ENCODE measurements around the gene WWOX. TPM values are rescaled to one million over a fixed set of nuclear protein-coding genes. Genes with fewer than 3 reads are reported as not detected.

The WWOX gene
- total and polyA plus RNA-seq, 2 of the 4 experiments (the other 2 are of a cell fraction): 2.7 to 5.4 TPM

DNA sequence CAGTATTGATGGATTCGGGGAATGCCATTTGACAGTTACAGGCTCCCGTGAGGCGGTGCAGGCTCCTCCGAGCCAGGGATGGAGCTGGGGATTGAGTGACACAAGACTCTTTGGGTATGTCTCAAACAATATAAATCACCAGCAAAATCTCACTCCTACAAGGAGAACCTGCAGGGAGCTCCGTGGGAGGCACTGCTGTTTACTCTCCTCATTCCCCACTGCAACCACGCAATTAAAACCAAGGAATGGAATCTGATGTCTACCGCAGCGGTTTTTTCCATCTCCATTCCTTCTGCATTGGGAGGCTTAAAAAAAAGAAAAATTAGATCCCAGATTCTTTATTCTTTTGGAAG, 157.9 kb downstream of the WWOX start:
- Histone ChIP-seq H4K91ac (ENCODE audit: insufficient read depth, low read depth, low read length) (no peak overlapping the region), H2BK20ac (ENCODE audit: low read depth, low read length) (no peak overlapping the region), H4K20me1 (ENCODE audit: insufficient read depth, low read length) (no peaks in the 10 kb centered on the region), H4K5ac (ENCODE audit: low read depth, low read length) (no peak overlapping the region), H3K18ac (ENCODE audit: low read depth, low read length) (no peak overlapping the region), H3K56ac (ENCODE audit: extremely low read depth, insufficient read depth, low read length) (peak overlapping the region; percentile 17; the same call in 1 of the 2 replicates), H3K36me3 (ENCODE audit: control insufficient read depth, insufficient read depth, low read length) (no peaks in the 10 kb centered on the region), H2AK5ac (ENCODE audit: low read depth, low read length) (no peak overlapping the region), H3K4ac (ENCODE audit: low read depth, low read length) (no peak overlapping the region), H2AK9ac (replicated peaks; ENCODE audit: low read depth, low read length, poor library complexity) (no peak overlapping the region), H2BK120ac (ENCODE audit: low read depth, low read length) (no peak overlapping the region), H3K14ac (replicated peaks; ENCODE audit: low read depth, low read length) (no peak overlapping the region), H2BK15ac (ENCODE audit: low read depth, low read length) (no peak overlapping the region), H3K9me1 (ENCODE audit: insufficient read depth, low read length) (no peaks in the 10 kb centered on the region), H3K4me2 (ENCODE audit: low read depth, low read length) (peak overlapping the region; percentile 45; the same call in 1 of the 2 replicates), H3K23ac (ENCODE audit: low read depth, low read length) (no peak overlapping the region), H2BK5ac (ENCODE audit: low read depth, low read length, poor library complexity, severe bottlenecking) (no peak overlapping the region), H3K79me1 (ENCODE audit: low read depth in 1 of 2, low read length in 2 of 2) (no peaks in the 10 kb centered on the region), H3K4me3 (ENCODE audit: insufficient read depth, low read depth, low read length) (no peak overlapping the region), H4K8ac (ENCODE audit: low read depth in 2 of 2, low read length in 2 of 2) (no peak overlapping the region), H3K27me3 (ENCODE audit: control insufficient read depth, insufficient read depth, low read length) (no peaks in the 10 kb centered on the region), H3K4me1 (ENCODE audit: control insufficient read depth, insufficient read depth, low read length) (no peaks in the 10 kb centered on the region), H3K27ac (ENCODE audit: insufficient read depth, low read length) (no peak overlapping the region), H3K9me3 (ENCODE audit: control insufficient read depth, insufficient read depth, low read length) (0 out of 2 replicates have a peak, but pooled peaks cover 2% of the 10 kb centered on the region), H3K9ac (ENCODE audit: low read depth, low read length) (no peak overlapping the region), H2AFZ (replicated peaks; ENCODE audit: low read length, poor library complexity) (no peak overlapping the region)
- no CpG with 5 or more reads among the region's 8 CpGs for WGBS, 2 experiments (ENCODE audit: extremely low coverage in 2 of 2, insufficient read length in 1 of 2)
- ATAC-seq (ENCODE audit: low read depth): peak; percentile 32
- TF ChIP-seq, protein P1, sequence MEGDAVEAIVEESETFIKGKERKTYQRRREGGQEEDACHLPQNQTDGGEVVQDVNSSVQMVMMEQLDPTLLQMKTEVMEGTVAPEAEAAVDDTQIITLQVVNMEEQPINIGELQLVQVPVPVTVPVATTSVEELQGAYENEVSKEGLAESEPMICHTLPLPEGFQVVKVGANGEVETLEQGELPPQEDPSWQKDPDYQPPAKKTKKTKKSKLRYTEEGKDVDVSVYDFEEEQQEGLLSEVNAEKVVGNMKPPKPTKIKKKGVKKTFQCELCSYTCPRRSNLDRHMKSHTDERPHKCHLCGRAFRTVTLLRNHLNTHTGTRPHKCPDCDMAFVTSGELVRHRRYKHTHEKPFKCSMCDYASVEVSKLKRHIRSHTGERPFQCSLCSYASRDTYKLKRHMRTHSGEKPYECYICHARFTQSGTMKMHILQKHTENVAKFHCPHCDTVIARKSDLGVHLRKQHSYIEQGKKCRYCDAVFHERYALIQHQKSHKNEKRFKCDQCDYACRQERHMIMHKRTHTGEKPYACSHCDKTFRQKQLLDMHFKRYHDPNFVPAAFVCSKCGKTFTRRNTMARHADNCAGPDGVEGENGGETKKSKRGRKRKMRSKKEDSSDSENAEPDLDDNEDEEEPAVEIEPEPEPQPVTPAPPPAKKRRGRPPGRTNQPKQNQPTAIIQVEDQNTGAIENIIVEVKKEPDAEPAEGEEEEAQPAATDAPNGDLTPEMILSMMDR (conservative IDR thresholded peaks at IDR 0.05; ENCODE audit: low read depth, low read length): no peak
- TF ChIP-seq MXI1 (IDR thresholded peaks at IDR 0.05; ENCODE audit: borderline replicate concordance, low read depth, low read length) (no peak), BHLHE40 (IDR thresholded peaks at IDR 0.05; ENCODE audit: low read depth, low read length) (no peak), SMC3 (IDR thresholded peaks at IDR 0.05; ENCODE audit: low read depth, low read length) (no peak), CHD1 (IDR thresholded peaks at IDR 0.05; ENCODE audit: low read depth, low read length) (no peak), MAZ (IDR thresholded peaks at IDR 0.05; ENCODE audit: borderline replicate concordance, low read depth, low read length) (no peak)
- DNase-seq: no peak
- intact Hi-C loops (cut with micrococcal nuclease): no loop called here
- POLR2A ChIA-PET (ENCODE audit: unreplicated experiment): no interaction called here
- no TSS peak for BruUV-seq (replicated peaks)
- dilution Hi-C loops (cut with HindIII; ENCODE audit: low sequenced_read_pairs, unreplicated experiment): no loop called here
- CTCF ChIA-PET: no interaction called here
- in situ Hi-C loops (cut with MboI; ENCODE audit: low sequenced_read_pairs): no loop called here
